HG03196 (cell line): ENCODE measurements around the gene STRBP.
"Not testable (repeated sequence)": the region's sequence is repeated elsewhere in the genome, so short reads cannot be mapped to it uniquely, and the experiment has no call there.

Source experiments
- ATAC-seq: cut with Tn5 transposase; IDR thresholded peaks from one replicate; pipeline ENCODE4 v1.9.1; 2021; ENCODE audit not compliant: unreplicated experiment

Gene STRBP

DNA sequence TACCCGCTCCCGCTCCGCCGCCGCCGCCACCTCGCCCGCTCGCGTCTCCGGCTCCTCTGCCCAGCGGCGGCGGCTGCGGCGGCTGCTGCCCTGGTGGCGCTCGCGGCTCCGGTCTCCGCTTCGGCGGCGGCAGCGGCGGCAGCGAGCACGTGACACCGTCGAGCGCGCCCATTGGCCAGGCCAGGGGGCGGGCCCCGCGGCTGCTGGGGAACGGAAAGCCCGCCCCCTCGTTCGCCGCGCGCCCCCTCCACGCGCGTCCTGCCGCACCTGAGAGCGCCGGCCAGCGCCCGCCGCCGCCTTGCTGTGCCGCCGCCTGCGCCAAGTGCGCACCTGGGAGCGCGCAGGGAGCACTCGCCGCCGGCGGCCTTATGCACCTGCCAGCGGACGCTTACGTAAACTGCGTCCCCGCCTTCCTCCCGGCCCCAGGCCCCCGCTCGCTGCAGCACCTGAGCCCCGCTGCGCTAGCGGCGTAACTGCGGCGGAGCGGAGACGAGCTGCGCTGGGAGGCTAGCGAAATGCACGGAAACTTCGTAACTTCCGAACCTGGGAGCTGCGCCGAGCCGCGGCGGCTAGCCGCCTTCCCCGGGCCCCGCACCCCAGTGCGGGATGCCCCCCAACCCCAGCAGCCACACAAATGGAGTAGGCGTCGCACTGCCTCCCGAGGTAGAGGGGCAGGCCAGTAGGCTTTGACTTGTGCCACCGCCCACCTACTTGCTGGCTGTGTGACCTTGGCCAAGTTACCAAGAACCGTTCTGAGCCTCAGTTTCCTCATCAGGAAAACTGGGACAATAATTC lies at the start of gene STRBP:
Gene STRBP, minus strand, starts transcription at position 122 of the 795 bp plus-strand sequence. CDS start 84,452 bp downstream, outside the sequence.
- peak; percentile 86 for ATAC-seq

DNA sequence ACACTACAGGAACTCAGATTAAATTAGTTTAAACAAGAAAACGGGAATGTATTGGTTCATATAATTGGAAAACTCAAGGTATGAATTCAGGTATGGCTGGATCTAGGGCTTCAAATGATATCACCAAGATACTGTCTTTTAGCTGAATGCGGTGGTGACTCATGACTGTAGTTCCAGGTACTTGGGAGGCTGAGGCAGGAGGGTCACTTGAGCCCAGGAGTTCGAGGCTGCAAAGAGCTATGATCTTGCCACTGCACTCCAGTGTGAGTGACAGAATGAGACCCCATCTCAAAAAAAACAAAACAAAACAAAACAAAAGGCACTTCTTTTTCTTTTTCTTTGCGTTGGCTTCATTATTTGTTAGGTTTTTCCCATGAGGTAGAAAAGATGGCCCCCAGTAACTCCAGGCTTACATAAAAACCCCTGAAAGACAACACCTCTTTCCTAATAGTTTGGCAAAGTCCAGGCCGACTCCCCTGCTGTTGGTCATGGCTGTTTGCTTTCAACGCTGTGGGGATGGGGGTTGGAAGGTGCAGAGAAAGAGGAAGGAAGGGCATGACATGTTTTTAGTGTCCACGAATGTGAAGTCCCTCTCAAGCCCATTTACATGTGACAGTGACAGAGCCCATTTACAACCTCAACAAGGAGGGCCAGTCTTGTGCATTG lies 47.8 kb upstream of the STRBP start:
- no peak for ATAC-seq

DNA sequence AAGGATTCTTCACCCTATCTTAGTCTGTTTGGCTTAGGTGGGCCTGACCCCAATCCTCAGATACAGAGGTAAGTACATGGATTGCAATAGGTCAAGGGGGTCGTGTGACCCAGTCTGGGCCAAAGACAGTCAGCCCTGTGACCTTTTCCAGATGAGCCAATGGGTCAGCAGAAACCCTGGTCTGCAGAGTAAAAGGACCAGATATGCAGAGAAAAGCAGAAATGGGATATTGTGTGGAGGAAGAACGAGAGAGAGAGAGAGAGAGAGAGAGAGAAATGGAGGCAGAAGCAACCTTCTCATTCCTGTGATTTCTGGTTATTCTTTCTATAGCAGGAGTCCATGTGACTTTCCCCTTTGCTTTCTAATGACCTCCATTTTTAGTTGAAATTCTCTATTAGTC lies 47.2 kb upstream of the STRBP start:
- no peak for ATAC-seq

DNA sequence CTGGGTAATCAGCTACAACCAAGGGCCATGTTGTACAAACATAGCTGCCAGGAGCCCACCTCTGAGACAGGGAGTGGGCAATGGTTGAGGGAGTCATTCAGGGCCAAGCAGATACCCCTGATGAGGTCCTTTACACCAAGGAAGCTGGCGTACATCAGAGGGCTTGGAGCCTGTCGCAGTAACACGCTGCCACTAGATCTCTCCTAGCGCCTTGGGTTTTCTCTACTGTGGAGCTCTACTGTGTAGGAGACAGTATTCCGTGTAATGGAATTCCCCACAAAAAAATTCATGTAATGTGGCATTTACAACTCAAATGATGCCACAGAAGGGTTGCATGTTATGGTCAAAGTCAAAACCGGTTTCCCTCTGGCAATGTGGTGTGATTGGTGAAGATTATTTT lies 46.2 kb upstream of the STRBP start:
- ATAC-seq: no peak

DNA sequence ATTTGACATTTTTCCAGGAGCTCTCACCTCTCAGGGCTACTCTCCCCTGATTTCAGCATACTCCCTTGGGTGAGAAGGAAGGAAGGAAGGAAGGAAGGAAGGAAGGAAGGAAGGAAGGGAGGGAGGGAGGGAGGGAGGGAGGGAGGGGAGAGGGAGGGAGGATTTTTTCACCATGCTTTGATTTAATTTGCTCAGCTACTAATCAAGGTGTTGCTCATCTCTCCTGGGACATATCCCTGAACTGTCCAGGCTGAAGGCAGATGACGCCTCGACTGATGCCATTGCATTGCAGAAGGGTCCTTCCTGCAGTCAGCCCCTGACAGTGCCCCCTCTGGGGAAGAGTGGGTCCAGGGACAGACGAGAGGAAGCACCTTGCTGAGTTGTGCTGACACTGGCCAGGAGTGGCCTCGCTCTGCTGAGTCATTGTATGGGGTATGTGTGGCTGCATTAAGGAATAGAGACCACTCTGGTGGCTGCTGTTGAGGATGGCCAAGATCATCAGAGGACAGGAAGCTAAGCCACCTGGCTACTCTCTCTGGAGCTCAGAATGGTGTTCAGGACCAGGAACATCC lies 44.0 kb upstream of the STRBP start:
- ATAC-seq: no peak

DNA sequence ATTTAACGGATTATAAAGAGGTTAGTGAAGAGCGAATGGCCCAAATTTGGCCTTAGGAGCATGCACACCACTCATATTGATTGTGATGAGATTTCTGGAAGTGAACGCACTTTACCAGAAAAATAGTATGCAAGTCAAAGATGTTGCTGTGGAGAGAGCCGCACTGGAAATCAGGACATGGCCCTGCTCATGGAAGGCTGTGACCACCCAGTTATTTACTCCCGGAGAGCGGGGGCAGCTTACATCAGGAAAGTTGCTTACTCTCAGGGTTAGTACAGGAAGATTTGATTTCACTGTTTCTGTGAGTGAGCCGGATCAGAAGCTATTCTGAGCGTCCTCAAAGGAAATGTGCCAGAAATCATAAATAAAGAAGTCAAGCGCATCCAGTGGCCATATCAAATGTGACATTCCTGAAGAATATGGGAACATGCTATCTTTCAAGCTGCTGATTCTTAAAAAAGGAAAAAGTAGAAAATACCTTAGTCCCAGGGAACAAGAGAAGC lies 42.9 kb upstream of the STRBP start:
- no peak for ATAC-seq

DNA sequence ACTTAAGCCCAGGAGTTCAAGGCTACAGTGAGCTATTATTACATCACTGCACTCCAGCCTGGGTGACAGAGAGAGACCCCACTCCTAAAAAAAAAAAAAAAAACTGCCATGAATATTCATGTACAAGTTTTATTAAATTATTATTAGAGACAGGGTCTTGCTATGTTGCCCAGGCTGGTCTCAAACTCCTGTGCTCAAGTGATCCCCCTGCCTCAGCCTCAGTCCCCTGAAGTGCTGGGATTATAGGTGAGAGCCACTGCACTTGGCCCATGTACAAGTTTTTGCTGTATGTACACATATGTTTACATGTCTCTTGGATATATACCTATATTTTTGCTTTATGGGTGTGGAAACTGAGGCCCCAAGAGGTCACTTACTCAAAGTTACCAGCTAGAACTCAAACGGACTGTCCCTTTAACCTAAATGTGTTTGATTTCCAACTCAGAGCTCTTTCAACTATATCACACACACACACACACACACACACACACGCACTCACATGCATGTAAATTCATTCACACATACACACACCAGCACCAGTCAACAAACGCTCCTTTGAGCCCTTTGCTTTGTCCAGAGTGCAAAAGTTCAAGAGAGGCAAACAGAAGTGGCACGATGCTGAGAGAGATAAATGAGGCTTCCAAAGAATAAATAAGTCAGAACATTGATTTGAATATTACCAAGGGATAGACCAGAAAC lies 42.3 kb upstream of the STRBP start:
- no peak for ATAC-seq

DNA sequence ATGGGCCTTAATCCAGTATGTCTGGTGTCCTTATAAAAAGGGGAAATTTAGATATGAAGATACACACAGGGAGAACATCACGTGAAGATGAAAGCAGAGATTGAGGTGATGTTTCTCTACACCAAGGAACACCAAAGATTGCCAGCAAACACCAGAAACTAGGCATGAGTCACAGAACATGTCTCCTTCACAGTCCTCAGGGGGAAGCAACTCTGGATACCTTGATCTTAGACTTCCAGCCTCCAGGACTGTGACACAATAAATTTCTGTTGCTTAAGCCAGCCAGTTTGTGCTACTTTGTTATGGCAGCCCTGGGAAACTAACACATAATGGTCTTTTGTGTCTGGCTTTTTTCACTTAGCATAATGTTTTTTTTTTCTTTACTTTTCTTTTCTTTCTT lies 41.2 kb upstream of the STRBP start:
- ATAC-seq: no peak

DNA sequence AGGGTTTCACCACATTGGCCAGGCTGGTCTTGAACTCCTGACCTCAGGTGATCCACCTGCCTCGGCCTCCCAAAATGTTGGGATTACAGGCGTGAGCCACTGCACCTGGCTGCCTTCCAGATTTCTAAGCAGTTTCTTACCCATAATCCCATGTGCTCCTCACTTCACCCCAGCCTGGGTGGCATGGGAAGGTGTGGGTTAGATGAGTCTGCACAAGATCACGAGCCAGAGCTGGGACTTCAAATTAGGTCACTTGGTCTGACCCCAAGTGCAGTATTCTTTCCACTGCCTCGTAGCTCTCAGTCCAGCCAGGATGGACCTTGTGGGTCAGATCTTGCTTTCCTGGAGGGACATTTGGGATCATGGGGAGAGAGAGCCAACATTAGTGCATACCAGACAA lies 37.5 kb upstream of the STRBP start:
- no peak for ATAC-seq

DNA sequence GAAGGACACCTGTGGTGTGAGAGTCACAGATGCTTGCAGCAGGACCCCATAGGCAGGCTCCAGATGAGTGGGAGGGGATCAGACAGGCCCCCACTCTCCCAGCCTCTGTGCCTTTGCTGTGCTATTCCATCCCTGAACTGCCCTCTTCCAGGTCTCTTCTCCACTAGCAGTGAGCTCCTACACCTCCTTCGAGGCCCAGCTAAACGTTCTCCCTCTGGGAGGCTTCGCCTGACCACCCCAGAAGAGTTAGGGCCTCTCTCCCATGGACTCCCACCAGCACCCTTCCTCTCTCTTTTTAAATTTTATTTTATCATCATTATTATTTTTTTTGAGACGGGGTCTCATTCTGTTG lies 35.9 kb upstream of the STRBP start:
- no peak for ATAC-seq

DNA sequence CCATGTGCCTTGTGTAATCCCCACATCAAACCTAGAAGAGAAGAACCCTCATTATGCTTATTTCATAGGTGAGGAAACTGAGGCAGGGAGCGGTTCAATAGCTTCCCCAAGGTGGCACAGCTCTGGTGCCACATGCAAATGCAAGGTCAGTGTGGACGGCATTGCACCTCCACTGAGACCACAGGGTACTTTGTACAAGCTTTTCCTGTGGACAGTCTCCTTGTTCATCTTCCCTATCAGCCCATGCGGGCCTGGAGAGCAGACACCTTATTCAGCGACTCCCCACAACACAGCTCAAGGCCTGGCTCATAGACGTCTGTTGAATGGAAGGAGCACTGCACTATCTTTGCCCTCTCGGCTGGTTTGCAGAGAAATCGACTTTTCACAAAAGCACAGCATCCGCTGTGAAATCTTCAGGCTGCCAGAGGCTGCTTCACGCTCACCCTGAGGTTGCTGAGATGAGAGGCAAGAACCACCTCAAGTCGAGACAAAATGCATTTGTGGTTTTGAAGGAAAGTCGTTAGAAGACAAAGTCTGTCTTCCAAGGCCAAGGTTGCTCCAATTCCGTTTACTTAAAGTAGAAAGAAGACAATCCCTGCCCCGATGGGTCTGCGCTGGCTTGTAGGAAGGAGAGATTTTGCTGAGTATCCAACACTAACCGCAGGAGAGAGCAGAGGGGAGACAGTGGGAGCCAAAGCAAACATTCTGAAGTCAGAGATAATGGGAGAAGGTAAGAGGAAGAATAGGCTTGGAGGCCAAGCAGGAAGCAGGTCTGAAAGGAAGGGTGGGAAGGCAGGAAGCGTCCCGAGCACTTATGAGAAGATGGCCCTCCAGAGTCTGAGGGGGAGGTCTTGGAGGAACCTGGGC lies 34.2 kb upstream of the STRBP start:
- ATAC-seq: no peak

DNA sequence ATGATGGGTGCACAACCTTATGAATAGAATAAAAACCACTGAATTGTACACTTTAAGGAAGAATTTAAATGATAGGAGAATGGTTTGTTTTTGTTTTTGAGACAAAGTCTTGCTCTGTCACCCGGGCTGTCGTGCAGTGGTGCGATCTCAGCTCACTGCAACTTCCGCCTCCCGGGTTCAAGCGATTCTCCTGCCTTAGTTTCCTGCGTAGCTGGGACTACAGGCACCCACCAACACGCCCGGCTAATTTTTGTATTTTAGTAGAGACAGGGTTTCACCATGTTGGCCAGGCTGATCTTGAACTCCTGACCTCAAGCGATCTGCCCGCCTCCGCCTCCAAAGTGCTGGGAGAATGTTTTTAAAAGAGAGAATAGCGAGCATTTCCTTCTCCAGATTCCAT lies 33.5 kb upstream of the STRBP start:
- ATAC-seq: not testable (repeated sequence)

DNA sequence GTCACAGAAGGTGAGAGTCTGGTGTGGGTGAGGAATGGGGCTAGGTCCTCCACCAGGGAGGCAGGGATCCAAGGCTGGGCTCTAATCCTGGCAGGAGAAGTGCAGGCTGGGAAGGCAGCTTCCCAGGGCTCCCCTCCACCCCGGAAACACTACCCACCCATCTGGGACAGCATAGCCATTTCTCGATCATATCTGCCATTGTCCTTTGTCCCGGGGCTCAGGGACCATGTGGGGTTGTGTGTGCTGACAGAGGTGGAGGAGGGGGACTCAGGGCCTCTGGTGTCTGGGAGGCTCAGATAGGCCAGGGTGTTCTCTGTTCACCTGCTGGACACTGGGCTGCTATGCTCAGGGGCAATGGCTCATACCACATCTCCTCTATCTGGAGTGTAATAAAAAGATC lies 32.2 kb upstream of the STRBP start:
- no peak for ATAC-seq

DNA sequence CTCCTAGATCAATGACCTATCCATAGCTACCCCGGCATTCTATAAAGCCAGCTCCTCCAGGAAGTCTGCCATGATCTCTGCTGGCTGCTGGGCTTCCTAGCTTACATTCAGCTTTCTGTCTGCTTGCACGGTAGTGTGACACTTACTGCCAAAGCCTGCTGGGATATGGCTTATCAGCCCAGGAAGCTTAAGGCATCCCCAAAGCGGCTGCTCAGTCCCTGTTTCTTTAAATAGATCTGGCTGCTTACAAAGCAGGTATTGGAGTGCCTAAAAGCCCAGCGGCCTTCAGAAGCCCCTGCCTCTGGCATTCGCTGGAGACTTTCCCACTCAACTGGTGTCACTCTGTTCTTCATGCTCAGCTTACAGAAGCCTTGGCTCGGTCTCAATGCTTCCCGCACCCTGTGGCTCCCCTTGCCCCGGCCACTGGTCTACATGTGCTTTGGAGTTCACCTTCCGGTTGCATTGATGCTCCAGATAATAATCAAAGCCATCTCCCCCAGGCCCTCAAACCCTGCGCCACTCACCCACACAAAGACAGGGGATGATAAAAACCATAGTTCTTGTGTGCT lies 31.3 kb upstream of the STRBP start:
- ATAC-seq: no peak

DNA sequence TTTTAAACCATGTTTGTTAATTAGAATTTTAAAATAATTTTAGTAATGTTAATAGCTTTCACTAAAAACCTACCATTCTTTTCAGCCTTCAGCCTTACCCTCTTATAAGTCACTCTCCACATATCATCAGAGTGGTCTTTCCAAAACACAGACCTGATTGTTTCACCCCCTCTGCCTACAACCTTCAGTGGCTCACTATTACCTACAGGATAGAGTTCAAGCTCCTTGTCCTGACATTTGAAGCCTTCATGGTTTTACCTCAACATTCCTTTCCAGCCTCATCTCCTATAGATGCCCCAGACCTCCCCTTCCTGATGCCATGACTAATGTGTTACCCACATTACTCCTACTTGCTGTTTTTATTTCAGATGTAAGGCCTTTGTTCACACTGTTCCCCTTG lies 27.8 kb upstream of the STRBP start:
- no peak for ATAC-seq

DNA sequence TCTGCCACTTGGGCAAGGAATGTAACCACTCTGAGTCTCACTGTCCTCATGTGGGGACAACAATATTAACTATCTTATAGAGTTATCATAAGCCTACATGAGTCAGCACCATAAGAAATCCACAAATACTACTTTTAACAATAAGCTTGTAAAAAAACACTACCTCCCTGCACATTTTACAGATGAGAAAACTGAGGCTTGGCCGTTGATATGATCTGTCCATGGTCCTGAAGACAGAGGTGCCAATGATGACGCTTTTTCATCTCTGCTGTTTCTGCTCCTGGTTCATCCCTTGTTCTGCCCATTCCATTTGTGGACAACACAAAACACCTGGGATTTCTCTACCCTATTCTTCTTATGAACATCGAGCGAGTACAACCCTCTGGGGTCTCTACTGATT lies 23.4 kb upstream of the STRBP start:
- ATAC-seq: no peak

DNA sequence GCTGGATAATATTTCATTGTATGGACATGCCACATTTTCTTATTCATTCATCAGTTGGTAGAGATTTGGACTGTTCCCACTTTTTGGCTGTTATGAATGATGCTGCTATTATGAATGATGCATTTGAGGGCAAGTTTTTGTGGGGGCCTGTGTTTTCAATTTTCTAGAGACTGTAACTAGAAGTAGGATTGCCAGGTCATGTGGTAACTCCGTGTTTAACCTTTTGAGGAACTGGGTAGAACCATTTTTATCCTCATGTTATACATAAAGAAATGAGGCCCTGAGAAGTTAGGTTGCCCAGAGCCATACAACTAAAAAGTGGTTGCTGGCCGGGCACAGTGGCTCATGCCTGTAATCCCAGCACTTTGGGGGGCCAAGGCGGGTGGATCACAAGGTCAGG lies 22.4 kb upstream of the STRBP start:
- no peak for ATAC-seq

DNA sequence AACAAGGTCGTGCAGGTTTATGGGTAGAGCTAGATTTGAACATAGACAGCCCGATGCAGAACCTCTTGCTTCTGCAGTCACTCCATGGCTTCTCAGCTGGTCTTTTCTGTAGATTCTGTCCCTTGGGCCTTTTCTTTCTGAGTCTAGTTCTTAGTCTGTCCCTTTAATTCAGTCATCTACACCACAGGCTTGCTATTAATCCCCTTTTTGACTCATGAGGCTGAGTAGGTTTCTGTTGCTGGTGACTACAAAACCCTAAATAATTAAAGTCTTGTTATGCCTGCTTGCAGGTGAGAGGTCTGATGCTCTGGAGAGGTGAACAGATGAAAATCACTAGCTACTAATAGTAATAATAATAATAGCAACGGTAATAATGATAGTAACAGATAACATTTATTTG lies 19.3 kb upstream of the STRBP start:
- no peak for ATAC-seq

DNA sequence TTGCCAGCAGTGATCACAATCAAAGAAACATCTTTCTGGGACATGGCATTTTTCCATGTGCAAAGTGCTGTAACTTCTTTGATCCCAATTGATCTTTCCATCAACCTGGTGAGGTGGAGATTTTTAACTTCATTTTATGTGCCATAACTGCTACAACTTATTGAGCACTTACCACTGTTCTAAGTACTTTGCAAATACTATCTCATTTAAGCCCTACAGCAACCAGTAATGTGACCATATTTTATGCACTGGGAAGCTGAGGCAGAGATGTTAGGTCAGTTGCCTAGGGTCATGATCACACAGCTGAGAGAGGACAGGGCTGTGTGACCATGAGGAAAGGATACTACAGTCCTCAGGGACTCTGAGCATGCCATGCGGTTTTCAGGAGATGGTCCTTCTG lies 17.9 kb upstream of the STRBP start:
- no peak for ATAC-seq

DNA sequence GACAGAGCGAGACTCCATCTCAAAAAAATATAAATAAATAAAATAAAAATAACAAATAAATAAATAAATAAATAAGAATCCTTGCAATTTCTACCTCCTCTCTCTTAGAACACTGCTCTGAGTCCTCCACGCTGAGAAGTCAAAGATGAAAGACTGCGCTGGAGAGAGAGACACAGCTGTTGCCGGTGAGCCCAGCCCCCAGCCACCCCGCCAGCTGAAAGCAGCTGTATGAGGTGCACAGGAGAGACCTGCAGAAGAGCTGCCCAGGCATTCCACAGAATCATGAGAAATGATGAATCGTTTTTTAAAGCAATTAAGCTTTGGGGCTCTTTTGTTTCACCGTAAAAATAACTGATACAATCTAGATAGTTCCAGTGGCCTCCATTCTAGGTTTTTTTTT lies 16.3 kb upstream of the STRBP start:
- no peak for ATAC-seq
